Measurements from ENCODE around the gene STARD10. TPM values are rescaled to one million over a fixed set of nuclear protein-coding genes. Genes with fewer than 3 reads are reported as not detected.

STARD10 gene
- total and polyA plus RNA-seq, 9 of the 15 experiments (the other 6 are each of a cell fraction or from before 2014, with no cell fraction given) = 0.15 to 52.9 (median 32.3) TPM

- TF ChIP-seq REST (IDR thresholded peaks at IDR 0.05; ENCODE audit: borderline replicate concordance) (0 out of 2 replicates have a peak, but pooled peaks have one; percentile 7), REST (CRISPR knock-in tag; IDR thresholded peaks at IDR 0.05; ENCODE audit: low read depth) (no peak), HBP1 (CRISPR knock-in tag; IDR thresholded peaks at IDR 0.05) (no peak), CBFB (CRISPR knock-in tag; IDR thresholded peaks at IDR 0.05) (0 out of 2 replicates have a peak, but pooled peaks have one; percentile 60), SMAD4 (CRISPR knock-in tag; conservative IDR thresholded peaks at IDR 0.05) (0 out of 2 replicates have a peak, but pooled peaks have one; percentile 33), ZNF518B (CRISPR knock-in tag; IDR thresholded peaks at IDR 0.05) (no peak), MAZ (CRISPR knock-in tag; conservative IDR thresholded peaks at IDR 0.05 in 1 of 2, IDR thresholded peaks at IDR 0.05 in 1 of 2) (peak; percentile 86 to 97), CREM (IDR thresholded peaks at IDR 0.05; ENCODE audit: low read depth) (peak; percentile 98), CBX3 (IDR thresholded peaks at IDR 0.05; ENCODE audit: borderline replicate concordance in 1 of 2, low read length in 2 of 2) (0 out of 3 replicates have a peak, but pooled peaks of 1 of the 2 experiments have one; percentile 50), HMGN3 (IDR thresholded peaks at IDR 0.05; ENCODE audit: borderline replicate concordance, extremely low read depth, insufficient read length, low read depth, low read length) (no peak), ZNF740 (CRISPR knock-in tag; IDR thresholded peaks at IDR 0.05) (0 out of 2 replicates have a peak, but pooled peaks have one; percentile 4), ZNF740 (tag; IDR thresholded peaks at IDR 0.05) (no peak)
Measured at GRCh38 chr11:72758690-72759389, 35.0 kb downstream of the STARD10 start (continued).

Data from K562 (cell line).